ENCODE measurements around the gene TXLNA. TPM values are rescaled to one million over a fixed set of nuclear protein-coding genes. Genes with fewer than 3 reads are reported as not detected.

Gene TXLNA
- total RNA-seq, 4 donors from 2014 or later: 27.1 to 46.2 (median 31.0) TPM

GRCh38 chr1:32197837-32198236 lies 18.4 kb downstream of the TXLNA start:
- DNase-seq: no peak
- Histone ChIP-seq H3K4me1 (peaks cover 0 to 26% (median 6%) of the 10 kb centered on the region in 4 donors), H3K4me3 (no peak overlapping the region), H3K27me3 (no peaks in the 10 kb centered on the region), H3K27ac (no peak overlapping the region), H3K9me3 (no peaks in the 10 kb centered on the region), H3K36me3 (peaks cover 0 to 55% (median 0%) of the 10 kb centered on the region in 3 donors)
- TF ChIP-seq, protein P1, sequence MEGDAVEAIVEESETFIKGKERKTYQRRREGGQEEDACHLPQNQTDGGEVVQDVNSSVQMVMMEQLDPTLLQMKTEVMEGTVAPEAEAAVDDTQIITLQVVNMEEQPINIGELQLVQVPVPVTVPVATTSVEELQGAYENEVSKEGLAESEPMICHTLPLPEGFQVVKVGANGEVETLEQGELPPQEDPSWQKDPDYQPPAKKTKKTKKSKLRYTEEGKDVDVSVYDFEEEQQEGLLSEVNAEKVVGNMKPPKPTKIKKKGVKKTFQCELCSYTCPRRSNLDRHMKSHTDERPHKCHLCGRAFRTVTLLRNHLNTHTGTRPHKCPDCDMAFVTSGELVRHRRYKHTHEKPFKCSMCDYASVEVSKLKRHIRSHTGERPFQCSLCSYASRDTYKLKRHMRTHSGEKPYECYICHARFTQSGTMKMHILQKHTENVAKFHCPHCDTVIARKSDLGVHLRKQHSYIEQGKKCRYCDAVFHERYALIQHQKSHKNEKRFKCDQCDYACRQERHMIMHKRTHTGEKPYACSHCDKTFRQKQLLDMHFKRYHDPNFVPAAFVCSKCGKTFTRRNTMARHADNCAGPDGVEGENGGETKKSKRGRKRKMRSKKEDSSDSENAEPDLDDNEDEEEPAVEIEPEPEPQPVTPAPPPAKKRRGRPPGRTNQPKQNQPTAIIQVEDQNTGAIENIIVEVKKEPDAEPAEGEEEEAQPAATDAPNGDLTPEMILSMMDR (IDR thresholded peaks at IDR 0.05): no peak
- TF ChIP-seq POLR2A (IDR thresholded peaks at IDR 0.05): no peak

DNA sequence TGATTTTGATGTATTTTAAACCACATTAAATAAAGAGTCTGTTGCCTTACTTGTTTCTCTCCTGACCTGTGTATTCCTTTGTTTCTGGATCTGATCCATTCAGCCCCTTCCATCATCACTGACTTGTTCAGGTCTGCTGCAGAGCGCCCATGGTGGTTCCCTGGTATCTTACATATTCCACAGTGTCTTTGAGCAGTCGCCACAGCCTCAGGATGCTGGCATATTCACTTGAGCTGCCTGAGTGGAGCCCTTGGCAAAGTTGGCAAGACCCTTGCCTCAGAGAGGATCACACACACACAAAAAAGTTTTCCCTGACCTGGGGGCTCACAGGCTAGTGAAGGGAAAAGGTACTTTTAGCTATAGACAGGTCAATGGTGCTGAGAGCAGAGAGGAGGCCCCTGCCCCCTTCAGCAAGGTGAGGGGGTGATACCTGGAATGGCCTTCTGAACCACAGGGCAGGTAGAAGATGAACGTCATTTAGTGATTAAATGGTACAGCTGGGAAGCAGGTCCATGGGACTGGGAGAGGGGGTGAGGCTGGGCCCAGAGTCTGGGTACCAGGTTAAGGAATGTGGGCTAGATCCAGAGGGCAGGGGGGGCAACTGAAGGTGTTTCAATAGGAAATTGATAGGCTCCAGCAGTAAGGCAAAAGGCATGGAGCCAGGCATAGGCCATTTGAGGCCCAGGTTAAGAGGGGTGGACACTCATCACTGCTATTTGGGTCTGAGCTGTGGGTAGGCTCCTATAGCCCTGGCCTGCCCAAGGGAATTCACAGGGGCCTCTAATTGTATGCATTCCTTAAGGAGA lies 19.0 kb downstream of the TXLNA start:
- H3K4me3 ChIP-seq: no peak overlapping the region
- H3K9me3 ChIP-seq: no peaks in the 10 kb centered on the region
- H3K27ac ChIP-seq: no peak overlapping the region
- DNase-seq: no peak
- TF ChIP-seq POLR2A (IDR thresholded peaks at IDR 0.05): no peak
- TF ChIP-seq, protein P1 (IDR thresholded peaks at IDR 0.05): no peak
- H3K27me3 ChIP-seq: no peaks in the 10 kb centered on the region
- peaks cover 0 to 26% (median 6%) of the 10 kb centered on the region in 4 donors for H3K4me1 ChIP-seq
- H3K36me3 ChIP-seq: peaks cover 0 to 49% (median 0%) of the 10 kb centered on the region in 3 donors

DNA sequence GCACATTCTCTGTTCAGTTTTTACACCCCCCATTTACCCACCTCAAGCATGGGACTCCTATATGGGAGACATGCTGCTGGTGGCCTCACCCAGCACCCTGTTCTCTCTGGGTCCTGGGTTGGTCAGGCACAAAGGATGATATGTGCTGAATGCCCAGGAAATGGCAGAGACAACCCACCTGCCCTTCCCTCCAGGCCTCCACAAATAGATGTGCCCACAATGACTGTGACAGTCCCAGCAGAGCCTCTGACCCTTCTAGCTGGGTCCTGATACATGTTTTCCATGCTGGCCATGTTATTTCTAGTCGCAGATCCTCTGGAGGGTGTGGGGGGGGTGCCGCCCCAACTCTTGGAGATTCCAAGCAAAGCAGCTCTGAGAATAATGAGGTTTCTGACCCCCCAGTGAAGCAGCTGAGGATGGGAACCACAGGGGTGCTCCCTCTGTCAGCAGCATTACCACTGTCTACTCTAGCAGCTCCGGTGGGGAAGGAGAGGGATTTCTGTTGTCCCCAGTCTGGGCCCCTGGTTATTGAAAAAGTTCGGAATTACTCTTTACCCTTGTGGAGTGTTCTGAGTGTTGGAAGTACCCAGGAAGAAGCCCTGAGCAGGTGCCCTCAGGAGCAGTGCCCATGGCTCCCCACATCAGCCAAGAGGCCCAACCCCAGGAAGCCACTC lies 19.7 kb downstream of the TXLNA start:
- Histone ChIP-seq H3K36me3 (peaks cover 0 to 41% (median 0%) of the 10 kb centered on the region in 3 donors), H3K9me3 (no peaks in the 10 kb centered on the region), H3K4me1 (peaks cover 0 to 26% (median 6%) of the 10 kb centered on the region in 4 donors), H3K27me3 (no peaks in the 10 kb centered on the region), H3K4me3 (no peak overlapping the region), H3K27ac (peak overlapping the region in 2 of 4 donors; percentile 73 to 76)
- TF ChIP-seq, protein P1 (IDR thresholded peaks at IDR 0.05): no peak
- TF ChIP-seq POLR2A (IDR thresholded peaks at IDR 0.05): no peak
- no peak for DNase-seq

DNA sequence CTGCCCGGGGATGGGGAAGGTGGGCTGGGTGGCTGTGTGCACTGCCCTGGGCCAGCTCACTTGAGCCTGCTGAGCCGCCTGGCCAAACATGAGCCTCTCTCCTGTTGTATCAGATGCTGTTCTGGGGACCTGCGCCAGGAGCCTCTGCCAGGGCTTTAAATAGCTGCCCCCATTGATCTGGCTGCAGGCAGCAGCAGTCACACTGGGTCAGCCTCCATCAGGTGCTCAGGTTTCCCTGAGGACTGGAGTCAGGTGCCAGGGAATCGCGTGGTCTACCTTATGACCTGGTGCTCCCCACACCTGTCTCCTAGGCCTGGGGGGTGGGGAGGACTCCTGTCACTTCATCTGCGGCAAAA lies 20.2 kb downstream of the TXLNA start:
- TF ChIP-seq, protein P1 (IDR thresholded peaks at IDR 0.05): no peak
- TF ChIP-seq POLR2A (IDR thresholded peaks at IDR 0.05): no peak
- Histone ChIP-seq H3K4me1 (peaks cover 0 to 26% (median 6%) of the 10 kb centered on the region in 4 donors), H3K4me3 (peak overlapping the region in 1 of 4 donors; percentile 73)

GRCh38 chr1:32200226-32201010 lies 20.9 kb downstream of the TXLNA start, which contains the start of gene CCDC28B:
Gene CCDC28B, plus strand, starts transcription at chr1:32200595. Its CDS starts 1,341 bp downstream, at chr1:32201936.
- Histone ChIP-seq H3K27me3 (no peaks in the 10 kb centered on the region), H3K27ac (peak within 1 kb of the TSS; percentile 45 to 78 (median 74)), H3K4me3 (peak within 1 kb of the TSS; percentile 37 to 73 (median 62)), H3K9me3 (no peaks in the 10 kb centered on the region), H3K4me1 (peaks cover 0 to 32% (median 9%) of the 10 kb centered on the region in 4 donors), H3K36me3 (peaks cover 0 to 29% (median 0%) of the 10 kb centered on the region in 3 donors)
- peak; percentile 63 to 74 (median 65) for DNase-seq
- no peak for TF ChIP-seq POLR2A (IDR thresholded peaks at IDR 0.05)
- TF ChIP-seq, protein P1 (IDR thresholded peaks at IDR 0.05): no peak

More for the DNA sequence above, 20.2 kb downstream of the TXLNA start:
- DNase-seq: no peak
- Histone ChIP-seq H3K27me3 (no peaks in the 10 kb centered on the region), H3K9me3 (no peaks in the 10 kb centered on the region), H3K27ac (peak overlapping the region; percentile 45 to 78 (median 74)), H3K36me3 (peaks cover 0 to 36% (median 0%) of the 10 kb centered on the region in 3 donors)
